HCT116 (cell line): ENCODE data around the gene RAB30. TPM values are rescaled to one million over a fixed set of nuclear protein-coding genes. Genes with fewer than 3 reads are reported as not detected.

Experiments
- ATAC-seq: fragments of 200-7000 bp; cut with Tn5 transposase; 2 replicates; pipeline ENCODE4 v1.9.1; 2020; ENCODE audit warnings: mild to moderate bottlenecking, moderate library complexity
- BruUV-seq: library from RNA; stranded (reverse); fragments of 400-500 nt; replicated peaks from 2 replicates; lab custom pipeline; 2021; lab: Mats Ljungman, UMichigan
- CTCF ChIA-PET: fragments of 300-600 bp; sonication (Branson Sonifier 250); formaldehyde crosslinking; loops from one replicate; lab custom pipeline; 2021; ENCODE audit warnings: antibody characterized with exemption; lab: Charles Lee
- POLR2A ChIA-PET: fragments of 300-600, 350-600 bp; sonication (Branson Sonifier 250); formaldehyde crosslinking; loops from one replicate; lab custom pipeline; 2021; ENCODE audit warnings: antibody characterized with exemption; lab: Charles Lee
- RAD21 ChIA-PET, 2 experiments: fragments of 300-600 bp; sonication (Branson Sonifier 250); formaldehyde crosslinking; loops; one replicate each; lab custom pipeline; 2023; ENCODE audit warnings: low total read pairs in 2 of 2; ENCODE audit not compliant: uncharacterized antibody in 2 of 2, unreplicated experiment in 2 of 2, low non-redundant PET in 1 of 2; lab: Charles Lee
- DNase-seq: peaks from one replicate; pipeline ENCODE4 v3.0.0-alpha.2; 2010; ENCODE audit warnings: low read depth, low spot score
- H2AFZ ChIP-seq: fragments of 200-600 bp; shearing (Covaris generic), sonication (generic); 2 replicates; pipeline ENCODE4 v1.6.1; 2017; ENCODE audit warnings: low read depth, mixed run types, mixed read lengths, antibody characterized with exemption, low read length; ENCODE audit not compliant: poor library complexity, severe bottlenecking
- H3K27ac ChIP-seq: 2 replicates; pipeline ENCODE4 v1.5.1; 2012; ENCODE audit warnings: low read depth, low read length
- H3K27me3 ChIP-seq: fragments of 200-600 bp; sonication (generic); 2 replicates; pipeline ENCODE4 v1.6.1; 2016; ENCODE audit warnings: mixed run types, low read length, mixed read lengths; ENCODE audit not compliant: insufficient read depth
- H3K36me3 ChIP-seq, 2 experiments: fragments of 200-500 bp in 1 of 2; fragments of 200-600 bp in 1 of 2; sonication (Bioruptor generic) in 1 of 2; sonication (generic) in 1 of 2; 2 replicates each; pipeline versions ENCODE4 v1.5.1 to v1.6.1; 2014 to 2016; ENCODE audit warnings: low read length in 2 of 2, inconsistent platforms in 1 of 2, mixed read lengths in 1 of 2, mixed run types in 1 of 2; ENCODE audit not compliant: insufficient read depth in 2 of 2, control insufficient read depth in 1 of 2
- H3K4me1 ChIP-seq, 2 experiments: fragments of 200-600 bp in 1 of 2; sonication (generic) in 1 of 2; 2 replicates each; pipeline versions ENCODE4 v1.5.1 to v1.6.1; 2012 to 2017; ENCODE audit warnings: low read length in 2 of 2, inconsistent platforms in 1 of 2, mild to moderate bottlenecking in 1 of 2, mixed read lengths in 1 of 2, mixed run types in 1 of 2, moderate library complexity in 1 of 2; ENCODE audit not compliant: insufficient read depth in 2 of 2, control insufficient read depth in 1 of 2
- H3K4me2 ChIP-seq: fragments of 200-600 bp; sonication (generic); 2 replicates; pipeline ENCODE4 v1.6.1; 2017; ENCODE audit warnings: mixed run types, low read length, mixed read lengths
- H3K4me3 ChIP-seq, 2 experiments: fragments of 200-600 bp in 1 of 2; sonication (generic) in 1 of 2; replicated peaks in 1 of 2; 2 replicates each; pipeline ENCODE4 v1.5.1; 2011 to 2016; ENCODE audit warnings: low read length in 2 of 2, control low read depth in 1 of 2, low read depth in 1 of 2, mild to moderate bottlenecking in 1 of 2, mixed read lengths in 1 of 2, mixed run types in 1 of 2
- H3K79me2 ChIP-seq: fragments of 200-600 bp; sonication (generic); 2 replicates; pipeline ENCODE4 v1.6.1; 2017; ENCODE audit warnings: mild to moderate bottlenecking, mixed run types, low read length, moderate library complexity, mixed read lengths; ENCODE audit not compliant: insufficient read depth
- H3K9ac ChIP-seq: fragments of 200-600 bp; sonication (generic); 2 replicates; pipeline ENCODE4 v1.6.1; 2016; ENCODE audit warnings: low read length, mixed read lengths
- H3K9me2 ChIP-seq: fragments of 200-600 bp; sonication (generic), shearing (Covaris generic); 2 replicates; pipeline ENCODE4 v1.6.1; 2017; ENCODE audit warnings: mixed run types, mild to moderate bottlenecking, moderate library complexity; ENCODE audit not compliant: insufficient read depth
- H3K9me3 ChIP-seq, 2 experiments: fragments of 200-500 bp in 1 of 2; fragments of 200-600 bp in 1 of 2; sonication (Bioruptor generic) in 1 of 2; sonication (generic) in 1 of 2; 2 replicates each; pipeline ENCODE4 v1.6.1; 2014 to 2017; ENCODE audit warnings: low read length in 2 of 2, mixed read lengths in 2 of 2, inconsistent platforms in 1 of 2, low read depth in 1 of 2, mild to moderate bottlenecking in 1 of 2, mixed run types in 1 of 2, moderate library complexity in 1 of 2; ENCODE audit not compliant: control insufficient read depth in 1 of 2, insufficient read depth in 1 of 2
- H4K20me1 ChIP-seq: fragments of 200-600 bp; sonication (generic), shearing (Covaris generic); 2 replicates; pipeline ENCODE4 v1.6.1; 2017; ENCODE audit warnings: mixed run types, mild to moderate bottlenecking, moderate library complexity; ENCODE audit not compliant: insufficient read depth
- ATF3 ChIP-seq: IDR thresholded peaks from 2 replicates; pipeline ENCODE4 v1.6.1; 2012
- EZH2phosphoT487 ChIP-seq: fragments of 200-600 bp; IDR thresholded peaks from 2 replicates; pipeline ENCODE4 v1.6.1; 2018; ENCODE audit warnings: antibody characterized with exemption, borderline replicate concordance
- FOSL1 ChIP-seq: IDR thresholded peaks from 2 replicates; pipeline ENCODE4 v1.6.1; 2012; ENCODE audit warnings: low read depth
- MAX ChIP-seq: IDR thresholded peaks from 2 replicates; pipeline ENCODE4 v1.6.1; 2012
- POLR2A ChIP-seq: IDR thresholded peaks from 2 replicates; pipeline ENCODE4 v1.7.0; 2011; ENCODE audit warnings: borderline replicate concordance; ENCODE audit not compliant: insufficient read depth, insufficient read length; ENCODE audit errors: extremely low read depth
- RAD21 ChIP-seq: IDR thresholded peaks from 2 replicates; pipeline ENCODE4 v1.6.1; 2012; ENCODE audit warnings: low read depth, mild to moderate bottlenecking
- SIN3A ChIP-seq: IDR thresholded peaks from 2 replicates; pipeline ENCODE4 v1.6.1; 2012; ENCODE audit warnings: low read depth
- SP1 ChIP-seq: IDR thresholded peaks from 2 replicates; pipeline ENCODE4 v1.6.1; 2012; ENCODE audit warnings: low read depth
- TCF7L2 ChIP-seq: IDR thresholded peaks from 2 replicates; pipeline ENCODE4 v1.7.0; 2011; ENCODE audit warnings: borderline replicate concordance, inconsistent platforms; ENCODE audit not compliant: insufficient read depth, insufficient read length; ENCODE audit errors: extremely low read depth
- YY1 ChIP-seq: IDR thresholded peaks from 2 replicates; pipeline ENCODE4 v1.6.1; 2011; ENCODE audit warnings: low read length, low read depth, moderate library complexity, mild to moderate bottlenecking; ENCODE audit not compliant: insufficient replicate concordance; ENCODE audit errors: extremely low read depth
- ZBTB33 ChIP-seq: IDR thresholded peaks from 2 replicates; pipeline ENCODE4 v1.6.1; 2011; ENCODE audit warnings: mild to moderate bottlenecking, low read length, moderate library complexity; ENCODE audit not compliant: insufficient replicate concordance; ENCODE audit errors: extremely low read depth
- ZFX ChIP-seq: fragments of 450-650 bp; IDR thresholded peaks from 2 replicates; pipeline ENCODE4 v1.6.1; 2017
- ZNF274 ChIP-seq: fragments of 200-500 bp; sonication (Bioruptor generic); IDR thresholded peaks from 2 replicates; pipeline ENCODE4 v1.6.1; 2014; ENCODE audit warnings: mild to moderate bottlenecking, low read depth, low read length, inconsistent platforms
- intact Hi-C: fragments of 100-400 bp; cut with micrococcal nuclease; formaldehyde crosslinking; loops from 2 replicates; pipeline ENCODE4 v1.10.0; 2022
- total RNA-seq: library from RNA; stranded (reverse); gene quantifications from one replicate; pipeline ENCODE4 v1.2.1, GENCODE V29; 2021; ENCODE audit not compliant: unreplicated experiment

Gene RAB30
- total RNA-seq, 1 experiment from 2014 or later = 5.7 TPM

- no peak overlapping the region for H3K4me2 ChIP-seq
- no TSS peak for BruUV-seq
- no peaks in the 10 kb centered on the region for H3K36me3 ChIP-seq
- no peaks in the 10 kb centered on the region for H3K79me2 ChIP-seq
- intact Hi-C loops = no loop called here
- CTCF ChIA-PET = no interaction called here
- DNase-seq (no peak), ATAC-seq (no peak)
- RAD21 ChIA-PET = no interaction called here
- no peak for TF ChIP-seq SIN3A
- TF ChIP-seq FOSL1 = no peak
- no peak for TF ChIP-seq TCF7L2
- TF ChIP-seq POLR2A = no peak
- TF ChIP-seq ATF3 = no peak
- no peak for TF ChIP-seq ZFX
- no peak for TF ChIP-seq ZNF274
- no peak for TF ChIP-seq SP1
- no peak for TF ChIP-seq ZBTB33
- no peak for TF ChIP-seq RAD21
- no peak for TF ChIP-seq YY1
- no peak for TF ChIP-seq MAX
- TF ChIP-seq EZH2phosphoT487 = no peak
- H3K4me3 ChIP-seq = no peak overlapping the region
- no peaks in the 10 kb centered on the region for H4K20me1 ChIP-seq
- POLR2A ChIA-PET = no interaction called here
- no peaks in the 10 kb centered on the region for H3K27me3 ChIP-seq
- H3K9ac ChIP-seq = no peak overlapping the region
- no peaks in the 10 kb centered on the region for H3K9me3 ChIP-seq
- no peak overlapping the region for H2AFZ ChIP-seq
- no peaks in the 10 kb centered on the region for H3K9me2 ChIP-seq
- no peak overlapping the region for H3K27ac ChIP-seq
- no peaks in the 10 kb centered on the region for H3K4me1 ChIP-seq
Measured at GRCh38 chr11:82998697-82999096, 73.0 kb downstream of the RAB30 start.
